Measurements from ENCODE around the gene CD109.

DNA sequence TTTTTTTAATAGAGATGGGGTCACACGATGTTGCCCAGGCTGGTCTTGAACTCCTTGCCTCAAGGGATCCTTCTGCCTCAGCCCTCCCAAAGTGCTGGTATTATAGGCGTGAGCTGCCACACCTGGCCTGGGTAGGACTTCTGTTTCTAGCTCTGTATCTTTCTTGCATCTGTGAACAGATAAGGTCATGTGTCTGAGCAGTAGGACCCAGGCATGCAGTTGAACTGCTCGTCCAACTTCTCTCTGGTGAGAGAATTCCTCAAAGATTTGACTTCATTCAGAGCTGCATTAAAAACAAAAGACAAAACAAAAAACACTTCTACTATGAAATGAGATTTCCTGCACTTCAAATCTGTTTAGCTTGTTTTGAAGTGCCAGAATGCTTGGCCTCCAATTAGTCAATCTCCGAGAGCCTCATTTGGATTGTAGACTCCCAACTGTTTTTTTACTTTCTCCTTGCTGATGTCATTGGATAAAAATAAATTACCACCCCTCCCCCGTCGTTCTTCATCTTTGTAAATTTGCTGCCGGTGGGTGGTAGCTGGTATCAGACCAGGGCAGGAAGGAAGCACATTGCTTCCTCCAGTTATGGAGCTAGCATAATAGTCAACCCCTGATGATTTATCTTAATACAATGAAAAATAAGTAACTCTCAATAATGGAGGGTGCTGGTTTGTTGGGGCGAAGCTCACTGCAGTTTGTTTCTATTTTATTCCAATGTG is 17.6 kb downstream of the CD109 start:
- TF ChIP-seq POLR2AphosphoS5 (IDR thresholded peaks at IDR 0.05) = no peak
- TF ChIP-seq, protein P1, sequence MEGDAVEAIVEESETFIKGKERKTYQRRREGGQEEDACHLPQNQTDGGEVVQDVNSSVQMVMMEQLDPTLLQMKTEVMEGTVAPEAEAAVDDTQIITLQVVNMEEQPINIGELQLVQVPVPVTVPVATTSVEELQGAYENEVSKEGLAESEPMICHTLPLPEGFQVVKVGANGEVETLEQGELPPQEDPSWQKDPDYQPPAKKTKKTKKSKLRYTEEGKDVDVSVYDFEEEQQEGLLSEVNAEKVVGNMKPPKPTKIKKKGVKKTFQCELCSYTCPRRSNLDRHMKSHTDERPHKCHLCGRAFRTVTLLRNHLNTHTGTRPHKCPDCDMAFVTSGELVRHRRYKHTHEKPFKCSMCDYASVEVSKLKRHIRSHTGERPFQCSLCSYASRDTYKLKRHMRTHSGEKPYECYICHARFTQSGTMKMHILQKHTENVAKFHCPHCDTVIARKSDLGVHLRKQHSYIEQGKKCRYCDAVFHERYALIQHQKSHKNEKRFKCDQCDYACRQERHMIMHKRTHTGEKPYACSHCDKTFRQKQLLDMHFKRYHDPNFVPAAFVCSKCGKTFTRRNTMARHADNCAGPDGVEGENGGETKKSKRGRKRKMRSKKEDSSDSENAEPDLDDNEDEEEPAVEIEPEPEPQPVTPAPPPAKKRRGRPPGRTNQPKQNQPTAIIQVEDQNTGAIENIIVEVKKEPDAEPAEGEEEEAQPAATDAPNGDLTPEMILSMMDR (IDR thresholded peaks at IDR 0.05 in 8 of 11, conservative IDR thresholded peaks at IDR 0.05 in 3 of 11) = no peak
- TF ChIP-seq POLR2A (IDR thresholded peaks at IDR 0.05) = no peak
